Epithelial cell of esophagus (primary cell): Measurements from ENCODE around the gene ZBTB47.

Experiments
- DNase-seq: peaks from one replicate; pipeline ENCODE4 v3.0.0; 2010; ENCODE audit warnings: low read depth
- H3K4me3 ChIP-seq: 2 replicates; pipeline ENCODE4 v1.5.1; 2011; ENCODE audit warnings: mild to moderate bottlenecking, low read length, control low read depth
- TF ChIP-seq, protein P1 (sequence below): IDR thresholded peaks from 2 replicates; pipeline ENCODE4 v1.5.1; 2011; ENCODE audit warnings: low read depth, mild to moderate bottlenecking, low read length, control low read depth, inconsistent platforms; ENCODE audit not compliant: insufficient read depth; ENCODE audit errors: missing control alignments

ZBTB47 gene

DNA sequence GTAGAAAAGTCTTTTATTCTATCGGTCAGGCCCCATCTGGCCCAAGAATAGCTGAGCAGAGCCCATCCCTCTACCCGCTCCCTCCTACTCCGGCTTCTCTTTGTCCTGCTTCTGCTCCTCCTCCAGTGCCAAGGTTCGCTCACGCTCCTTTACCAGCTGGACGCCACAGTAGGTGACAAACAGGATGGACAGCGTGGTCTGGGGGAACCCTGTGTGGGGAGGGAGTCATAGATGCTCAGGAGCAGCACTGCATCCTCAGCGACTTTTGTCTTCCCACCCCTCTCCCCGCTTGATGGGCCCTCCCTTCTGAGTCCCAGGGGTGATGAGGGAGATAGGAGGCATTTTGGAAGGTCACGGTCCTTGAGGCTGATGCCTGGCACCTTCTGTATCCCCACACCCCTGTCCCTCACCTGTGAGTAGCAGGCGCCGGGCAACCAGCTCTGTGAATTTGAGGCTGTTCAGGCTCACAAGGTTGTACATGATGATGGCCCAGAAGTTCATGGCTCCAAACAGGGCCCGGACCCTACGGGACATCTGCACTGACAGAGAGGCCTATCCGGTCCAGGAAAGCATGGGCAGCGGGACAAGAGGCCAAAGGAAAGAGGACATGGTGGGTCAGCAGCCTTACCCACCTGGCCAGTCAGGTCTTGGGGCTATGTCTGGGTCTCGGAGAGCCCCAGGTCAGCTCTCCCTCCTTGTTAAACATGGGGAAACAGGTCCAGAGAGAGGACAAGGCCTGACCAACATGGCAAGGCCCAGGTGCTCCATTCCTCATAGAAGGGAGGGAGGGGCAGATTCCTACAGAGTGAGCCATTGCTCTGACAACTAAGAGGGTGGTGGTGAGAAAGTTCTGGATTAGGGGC, 39.4 kb downstream of the ZBTB47 start:
- TF ChIP-seq, protein P1, sequence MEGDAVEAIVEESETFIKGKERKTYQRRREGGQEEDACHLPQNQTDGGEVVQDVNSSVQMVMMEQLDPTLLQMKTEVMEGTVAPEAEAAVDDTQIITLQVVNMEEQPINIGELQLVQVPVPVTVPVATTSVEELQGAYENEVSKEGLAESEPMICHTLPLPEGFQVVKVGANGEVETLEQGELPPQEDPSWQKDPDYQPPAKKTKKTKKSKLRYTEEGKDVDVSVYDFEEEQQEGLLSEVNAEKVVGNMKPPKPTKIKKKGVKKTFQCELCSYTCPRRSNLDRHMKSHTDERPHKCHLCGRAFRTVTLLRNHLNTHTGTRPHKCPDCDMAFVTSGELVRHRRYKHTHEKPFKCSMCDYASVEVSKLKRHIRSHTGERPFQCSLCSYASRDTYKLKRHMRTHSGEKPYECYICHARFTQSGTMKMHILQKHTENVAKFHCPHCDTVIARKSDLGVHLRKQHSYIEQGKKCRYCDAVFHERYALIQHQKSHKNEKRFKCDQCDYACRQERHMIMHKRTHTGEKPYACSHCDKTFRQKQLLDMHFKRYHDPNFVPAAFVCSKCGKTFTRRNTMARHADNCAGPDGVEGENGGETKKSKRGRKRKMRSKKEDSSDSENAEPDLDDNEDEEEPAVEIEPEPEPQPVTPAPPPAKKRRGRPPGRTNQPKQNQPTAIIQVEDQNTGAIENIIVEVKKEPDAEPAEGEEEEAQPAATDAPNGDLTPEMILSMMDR: no peak
- H3K4me3 ChIP-seq: no peak overlapping the region
- peak; percentile 52 for DNase-seq

DNA sequence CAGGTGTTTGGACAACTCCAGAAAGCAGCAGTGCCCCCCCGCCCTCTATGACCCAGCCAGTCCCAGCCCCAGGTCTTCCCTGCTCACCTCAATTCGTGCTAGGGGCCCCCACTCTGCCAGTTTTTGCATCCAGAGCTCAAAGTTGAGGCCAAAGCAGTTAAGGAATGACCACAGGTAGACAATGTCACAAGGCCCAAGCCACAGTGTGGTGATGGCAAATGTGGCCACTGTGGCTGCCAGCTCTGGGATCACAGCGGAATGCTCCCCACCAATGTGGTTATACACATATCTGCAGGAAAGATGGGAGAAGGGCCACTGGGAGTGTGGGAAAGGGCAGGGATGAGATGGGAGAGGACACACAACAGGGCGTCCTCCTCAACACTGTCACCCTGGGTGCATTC, 40.0 kb downstream of the ZBTB47 start:
- TF ChIP-seq, protein P1: no peak
- no peak overlapping the region for H3K4me3 ChIP-seq
- no peak for DNase-seq

DNA sequence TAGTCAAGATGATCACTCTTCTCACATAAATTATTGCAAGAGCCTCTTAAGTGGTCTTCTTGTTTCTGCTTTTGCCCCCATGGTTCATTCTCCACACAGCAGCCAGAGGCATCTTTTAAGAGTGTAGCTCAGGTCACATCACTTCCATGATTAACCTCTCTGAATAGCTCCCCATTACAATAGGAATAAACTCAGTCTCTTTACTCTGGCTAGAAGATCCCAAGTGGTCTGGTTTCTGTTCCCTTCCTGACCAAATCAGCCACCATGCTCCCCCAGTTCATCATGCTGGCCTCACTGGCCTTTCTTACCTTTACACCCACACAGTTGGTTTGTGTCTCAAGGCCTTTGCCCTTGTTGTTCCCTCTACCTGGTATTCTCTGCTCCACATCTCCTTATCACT, 40.9 kb downstream of the ZBTB47 start:
- TF ChIP-seq, protein P1: no peak
- no peak overlapping the region for H3K4me3 ChIP-seq
- no peak for DNase-seq

DNA sequence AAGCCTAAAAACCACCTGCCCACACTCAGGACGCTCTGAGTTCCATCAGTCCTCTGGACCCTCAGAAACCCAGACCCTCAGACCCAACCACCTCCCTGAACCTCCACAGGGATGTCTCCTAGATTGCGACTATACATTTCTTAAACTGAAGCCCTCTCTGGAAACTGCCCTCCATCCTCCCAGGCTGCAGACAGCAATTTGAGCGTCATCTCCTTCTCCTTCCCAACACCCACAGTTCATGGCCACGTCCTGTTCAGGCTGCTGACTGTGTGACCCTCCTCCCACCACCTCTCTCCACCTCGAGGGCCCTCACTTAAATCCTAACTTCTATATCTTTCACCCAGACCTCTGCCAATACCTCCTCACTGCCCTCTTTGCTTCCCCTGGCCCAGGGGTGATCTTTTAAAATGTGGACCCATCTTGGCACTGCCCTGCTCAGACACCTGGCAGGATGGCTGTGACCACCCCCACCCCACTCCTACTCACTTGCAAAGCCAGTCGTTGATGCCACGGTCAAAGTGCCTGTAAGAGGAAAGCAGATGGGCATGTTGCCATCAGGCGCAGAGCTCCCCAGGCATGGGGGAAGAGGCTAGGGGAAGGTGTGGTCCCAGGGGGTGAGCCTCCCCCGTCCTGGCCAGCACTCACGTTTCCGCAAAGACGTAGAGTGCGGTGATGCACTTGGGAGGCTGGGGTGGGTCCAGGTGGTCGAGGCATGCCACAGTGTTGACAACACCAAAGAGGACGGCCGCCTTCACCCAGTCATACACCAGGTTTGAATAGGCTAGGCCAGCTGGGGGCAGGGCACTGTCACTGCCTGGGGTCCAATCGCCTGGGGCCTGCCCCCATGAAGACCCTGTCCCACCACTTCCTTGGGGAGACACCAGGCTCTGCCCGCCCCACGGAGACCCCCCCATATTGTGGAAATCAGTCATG, 43.1 kb downstream of the ZBTB47 start:
- TF ChIP-seq, protein P1: no peak

DNA sequence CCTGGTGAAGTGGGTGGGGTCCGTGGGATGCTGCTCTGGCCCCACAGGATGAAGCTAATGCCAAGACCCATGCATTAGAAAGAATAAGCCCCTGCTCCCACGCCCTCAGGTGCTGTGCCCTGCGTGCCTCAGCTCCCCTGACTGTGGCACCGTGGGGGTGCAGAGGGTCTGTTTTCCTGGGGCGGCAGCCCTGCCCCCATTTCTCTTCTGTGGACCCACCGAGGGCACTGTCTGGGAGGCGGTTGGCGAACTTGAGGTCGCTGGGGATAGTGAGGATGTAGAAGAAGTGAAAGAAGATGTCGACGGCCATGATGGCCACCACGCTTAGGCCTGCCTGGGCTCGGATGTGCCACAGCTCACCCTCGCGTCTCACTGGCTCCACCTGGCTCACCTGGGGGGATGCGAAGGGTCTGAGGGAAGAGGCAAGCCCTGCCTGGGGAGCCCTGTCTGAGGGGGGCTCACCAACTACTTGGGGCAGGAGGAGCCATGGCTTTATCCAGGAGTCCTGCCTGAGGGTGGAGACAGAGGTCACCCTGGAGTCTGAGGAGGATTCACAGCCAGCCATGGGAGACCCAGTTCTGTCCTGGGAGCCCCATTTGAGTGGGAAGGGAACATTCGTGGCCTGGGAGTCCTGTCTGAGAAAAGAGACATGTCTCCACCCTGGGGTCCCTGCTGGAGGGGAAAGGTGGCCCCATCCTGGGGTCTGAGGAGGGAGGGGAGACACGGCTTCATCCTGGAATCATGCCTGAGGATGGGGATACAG, 44.0 kb downstream of the ZBTB47 start:
- DNase-seq: no peak
- TF ChIP-seq, protein P1: no peak
- H3K4me3 ChIP-seq: no peak overlapping the region

More for the DNA sequence above, 43.1 kb downstream of the ZBTB47 start:
- no peak for DNase-seq
- H3K4me3 ChIP-seq: no peak overlapping the region

DNA sequence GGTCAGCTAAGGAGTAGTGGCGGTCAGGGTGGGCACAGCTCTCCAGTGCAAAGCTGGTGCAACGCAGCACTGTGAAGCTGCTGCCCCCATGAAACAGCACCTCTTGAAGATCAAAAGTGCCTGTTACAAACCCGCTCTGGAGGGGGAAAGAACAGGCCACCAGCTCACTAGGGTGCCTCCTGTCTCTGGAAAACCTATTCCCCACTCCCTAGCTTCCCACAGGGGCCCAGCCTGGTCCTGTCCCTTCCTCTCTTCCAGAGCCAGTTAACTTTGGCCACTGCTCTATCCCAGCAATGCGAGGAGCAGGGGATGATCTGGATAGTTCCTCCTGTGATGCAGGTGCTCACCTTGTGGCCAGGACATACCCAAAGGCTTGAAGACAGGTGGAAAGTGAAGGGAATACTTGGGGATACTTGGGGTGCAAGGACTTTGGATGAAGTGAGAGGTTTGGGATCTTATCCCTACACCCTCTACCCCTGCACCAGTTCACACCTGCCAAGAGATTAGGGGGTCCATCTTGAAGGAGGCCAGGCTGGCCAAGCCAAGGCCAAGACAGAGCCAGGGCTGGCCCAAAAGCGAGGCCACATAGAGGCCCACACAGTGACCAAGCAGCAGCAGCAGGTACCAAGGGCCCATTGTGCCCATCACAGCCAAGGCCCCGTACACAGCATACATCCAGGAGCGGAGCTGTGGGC, 44.9 kb downstream of the ZBTB47 start:
- no peak overlapping the region for H3K4me3 ChIP-seq
- TF ChIP-seq, protein P1: no peak
- no peak for DNase-seq
